ENCODE results near the gene CYP3A7.
"Not testable (repeated sequence)": the region's sequence is repeated elsewhere in the genome, so short reads cannot be mapped to it uniquely, and the experiment has no call there.

The CYP3A7 gene

DNA sequence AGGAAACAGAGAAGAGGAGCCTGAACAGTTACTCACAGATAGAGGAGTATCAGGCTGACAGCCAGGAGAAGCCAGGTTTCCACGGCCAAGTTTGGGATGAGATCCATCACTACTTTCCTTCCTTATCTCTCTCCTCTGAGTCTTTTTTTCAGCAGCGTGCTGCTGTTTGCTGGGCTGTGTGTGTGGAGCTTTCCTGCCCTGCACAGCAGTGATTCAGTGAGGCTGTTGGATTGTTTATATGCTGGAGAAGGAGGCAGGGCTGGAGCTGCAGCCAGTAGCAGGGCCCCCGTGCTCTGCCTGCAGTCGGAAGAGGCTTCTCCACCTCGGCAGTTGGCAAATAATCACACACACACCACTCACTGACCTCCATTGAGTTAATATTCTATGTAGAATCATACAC, at the start of gene CYP3A7:
Gene CYP3A7, minus strand, starts transcription at position 210 of the 400 bp plus-strand sequence. Its CDS starts 103 bp downstream, at position 107.
- no peak for DNase-seq (ENCODE audit: extremely low read depth in 1 of 2, low read depth in 1 of 2)

- DNase-seq (ENCODE audit: extremely low read depth in 1 of 2, low read depth in 1 of 2) = no peak
Measured at GRCh38 chr7:99784007-99784406, 49.0 kb upstream of the CYP3A7 start, which contains the start of gene CYP3A4. TSS of gene CYP3A4 (minus strand) at chr7:99784184. CDS start at chr7:99784081, 103 bp downstream.

- DNase-seq (ENCODE audit: extremely low read depth in 1 of 2, low read depth in 1 of 2) = no peak
Measured at GRCh38 chr7:99782012-99782953, 47.3 kb upstream of the CYP3A7 start.

DNA sequence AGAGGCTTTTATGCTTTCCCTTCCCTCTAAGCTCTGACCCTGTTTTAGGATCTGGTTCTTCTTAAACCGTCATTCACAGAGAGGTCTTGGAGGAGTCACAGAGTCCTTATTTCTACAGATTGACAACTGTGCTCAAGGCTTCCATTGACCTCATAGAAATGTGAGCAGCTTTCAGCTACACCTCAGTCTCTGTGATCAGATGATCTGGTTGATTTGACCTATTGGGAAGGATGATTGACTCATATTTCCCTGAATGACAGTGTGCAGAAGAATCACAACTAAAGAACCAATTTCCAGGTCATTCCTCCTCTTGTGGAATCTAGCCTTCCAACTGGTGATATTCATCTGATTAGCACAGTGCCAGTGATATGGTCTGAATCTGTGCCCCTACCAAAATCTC, 45.6 kb upstream of the CYP3A7 start:
- DNase-seq (ENCODE audit: extremely low read depth in 1 of 2, low read depth in 1 of 2) = no peak

DNA sequence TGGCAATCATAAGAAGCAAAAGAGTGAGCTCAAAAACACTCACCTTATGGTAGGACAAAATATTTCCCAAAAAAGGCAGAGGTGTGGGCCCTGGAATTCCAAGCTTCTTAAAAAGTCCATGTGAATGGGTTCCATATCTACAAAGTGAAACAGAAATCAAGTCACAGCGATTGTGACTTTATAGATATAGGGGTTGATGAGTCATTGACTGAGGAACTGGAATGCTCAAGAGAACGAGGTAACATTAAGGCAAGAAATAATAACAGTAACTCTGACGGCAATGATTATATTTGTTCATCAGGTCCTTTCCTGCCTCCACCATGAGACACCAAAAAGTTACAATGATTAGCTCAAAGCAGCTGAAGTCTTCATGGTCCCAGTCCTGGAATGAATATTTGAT, 45.0 kb upstream of the CYP3A7 start:
- no peak for DNase-seq (ENCODE audit: extremely low read depth in 1 of 2, low read depth in 1 of 2)

- no peak for DNase-seq (ENCODE audit: extremely low read depth in 1 of 2, low read depth in 1 of 2)
Measured at GRCh38 chr7:99778880-99779279, 43.9 kb upstream of the CYP3A7 start.

DNA sequence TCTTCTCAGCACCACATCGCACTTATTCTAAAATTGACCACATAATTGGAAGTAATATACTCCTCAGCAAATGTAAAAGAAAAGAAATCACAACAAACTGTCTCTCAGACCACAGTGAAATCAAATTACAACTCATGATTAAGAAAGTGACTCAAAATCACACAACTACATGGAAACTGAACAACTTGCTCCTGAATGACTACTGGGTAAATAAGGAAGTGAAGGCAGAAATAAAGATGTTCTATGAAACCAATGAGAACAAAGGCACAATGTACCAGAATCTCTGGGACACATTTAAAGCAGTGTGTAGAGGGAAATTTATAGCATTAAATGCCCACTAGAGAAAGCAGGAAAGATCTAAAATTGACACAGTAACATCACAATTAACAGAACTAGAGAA, 38.4 kb upstream of the CYP3A7 start:
- not testable (repeated sequence) for DNase-seq (ENCODE audit: extremely low read depth in 1 of 2, low read depth in 1 of 2)

- no peak for DNase-seq (ENCODE audit: extremely low read depth in 1 of 2, low read depth in 1 of 2)
Measured at GRCh38 chr7:99772565-99772964, 37.6 kb upstream of the CYP3A7 start.

DNA sequence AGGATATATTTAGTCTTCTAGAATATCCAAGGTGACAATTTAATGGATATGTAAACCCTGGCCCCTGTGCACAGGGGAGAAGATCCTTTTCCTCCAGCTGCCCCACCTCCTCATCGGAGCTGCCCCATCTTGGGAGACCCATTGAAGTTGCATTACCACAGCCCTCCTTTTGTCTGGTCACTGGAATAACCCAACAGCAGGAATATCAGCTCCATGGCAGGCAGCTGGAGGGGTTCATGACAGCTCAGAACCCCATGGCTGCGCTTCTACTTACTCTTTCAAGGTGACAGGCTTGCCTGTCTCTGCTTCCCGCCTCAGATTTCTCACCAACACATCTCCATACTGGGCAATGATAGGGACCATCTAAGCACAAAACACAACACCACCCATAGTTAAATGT, 34.5 kb upstream of the CYP3A7 start:
- DNase-seq (ENCODE audit: extremely low read depth in 1 of 2, low read depth in 1 of 2) = not testable (repeated sequence)

DNA sequence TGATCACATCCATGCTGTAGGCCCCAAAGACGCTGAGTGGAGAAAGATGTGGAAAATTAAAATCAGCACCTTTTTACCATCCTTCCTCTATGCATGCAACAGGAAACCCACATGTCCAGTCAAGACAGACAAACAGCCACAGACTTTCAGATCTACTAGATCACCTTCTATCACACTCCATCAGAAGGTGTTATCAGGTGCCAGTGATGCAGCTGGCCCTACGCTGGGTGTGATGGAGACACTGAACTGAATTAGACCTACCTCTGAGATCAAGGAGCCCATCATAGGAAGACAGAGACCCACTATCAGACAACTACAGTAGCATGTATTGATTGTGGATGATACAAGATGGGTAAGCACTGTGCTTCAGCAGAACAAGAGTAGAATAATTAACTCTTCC, 33.5 kb upstream of the CYP3A7 start:
- no peak for DNase-seq (ENCODE audit: extremely low read depth in 1 of 2, low read depth in 1 of 2)

DNA sequence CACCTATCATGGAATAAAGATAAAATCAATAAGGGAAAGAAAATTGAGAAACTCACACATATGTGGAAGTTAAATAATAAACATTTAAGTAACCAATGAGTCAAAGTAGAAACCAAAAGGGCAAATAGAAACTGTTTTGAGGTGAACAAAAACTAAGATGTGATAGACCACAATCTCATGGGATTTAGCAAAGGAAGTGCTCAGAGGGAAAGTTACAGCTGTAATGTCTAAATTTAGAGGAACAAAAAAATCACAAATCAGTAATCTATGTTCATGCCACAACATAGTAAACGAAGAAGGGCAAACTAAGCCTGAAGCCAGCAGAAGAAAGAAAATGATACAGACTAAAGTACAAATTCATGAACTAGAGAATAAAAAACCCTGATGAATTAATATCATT, 32.7 kb upstream of the CYP3A7 start:
- no peak for DNase-seq (ENCODE audit: extremely low read depth in 1 of 2, low read depth in 1 of 2)

GRCh38 chr7:99766484-99767099, 31.6 kb upstream of the CYP3A7 start:
- no peak for DNase-seq (ENCODE audit: extremely low read depth in 1 of 2, low read depth in 1 of 2)

GRCh38 chr7:99764478-99764877, 29.5 kb upstream of the CYP3A7 start:
- DNase-seq (ENCODE audit: extremely low read depth in 1 of 2, low read depth in 1 of 2) = no peak

- no peak for DNase-seq (ENCODE audit: extremely low read depth in 1 of 2, low read depth in 1 of 2)
Measured at GRCh38 chr7:99762680-99763327, 27.8 kb upstream of the CYP3A7 start.

DNA sequence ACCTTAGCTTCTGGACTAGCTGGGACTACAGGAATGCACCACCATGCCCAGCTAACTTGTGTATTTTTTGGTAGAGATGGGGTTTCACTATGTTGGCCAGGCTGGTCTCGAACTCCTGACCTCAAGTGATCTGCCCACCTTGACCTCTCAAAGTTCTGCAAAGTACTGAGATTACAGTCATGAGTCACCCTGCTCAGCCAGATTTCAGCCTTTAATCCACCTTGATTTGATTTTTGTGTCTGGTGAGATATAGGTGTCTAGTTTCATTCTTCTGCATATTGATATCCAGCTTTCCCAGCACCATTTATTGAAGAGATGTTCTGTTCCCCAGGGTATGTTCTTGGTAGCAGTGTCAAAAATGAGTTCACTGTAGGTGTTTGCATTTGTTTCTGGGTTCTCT, 20.1 kb upstream of the CYP3A7 start:
- DNase-seq (ENCODE audit: extremely low read depth in 1 of 2, low read depth in 1 of 2) = no peak

- no peak for DNase-seq (ENCODE audit: extremely low read depth in 1 of 2, low read depth in 1 of 2)
Measured at GRCh38 chr7:99752356-99752755, 17.4 kb upstream of the CYP3A7 start.

DNA sequence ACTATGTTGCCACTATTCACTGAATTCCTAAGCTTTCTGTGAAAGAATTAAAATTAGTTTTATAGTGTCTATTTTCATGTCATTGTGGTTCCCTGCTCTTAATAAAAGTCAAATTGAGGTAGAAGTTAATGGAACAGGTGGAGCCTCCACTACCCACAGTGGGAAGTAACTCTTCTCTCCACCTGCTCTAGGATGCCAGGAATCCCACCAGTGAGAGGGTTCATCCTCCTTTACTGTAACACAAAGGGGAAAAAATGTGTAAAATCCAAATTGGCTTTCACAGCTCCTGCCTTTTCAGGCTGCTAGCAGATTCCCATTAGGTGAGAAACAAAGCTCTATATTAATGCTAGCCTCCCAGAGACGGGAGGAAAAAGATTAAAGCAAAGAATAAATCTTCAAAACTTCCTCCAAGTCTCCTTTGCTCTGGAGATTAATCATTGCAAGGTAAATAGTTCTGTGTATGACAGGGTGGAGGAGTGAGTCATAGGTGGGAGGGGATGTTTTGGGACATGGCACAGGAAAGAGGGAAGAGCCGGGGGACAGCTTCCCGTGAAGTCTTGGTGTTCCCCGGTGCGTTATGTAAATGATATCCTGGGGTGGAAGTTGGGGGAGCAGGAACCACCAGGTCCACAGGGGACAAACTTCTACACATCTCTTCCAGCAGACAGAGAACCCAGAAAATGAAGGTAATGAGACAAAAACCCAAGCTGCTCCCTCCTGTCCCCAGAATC, 16.5 kb upstream of the CYP3A7 start:
- not testable (repeated sequence) for DNase-seq (ENCODE audit: extremely low read depth in 1 of 2, low read depth in 1 of 2)

DNA sequence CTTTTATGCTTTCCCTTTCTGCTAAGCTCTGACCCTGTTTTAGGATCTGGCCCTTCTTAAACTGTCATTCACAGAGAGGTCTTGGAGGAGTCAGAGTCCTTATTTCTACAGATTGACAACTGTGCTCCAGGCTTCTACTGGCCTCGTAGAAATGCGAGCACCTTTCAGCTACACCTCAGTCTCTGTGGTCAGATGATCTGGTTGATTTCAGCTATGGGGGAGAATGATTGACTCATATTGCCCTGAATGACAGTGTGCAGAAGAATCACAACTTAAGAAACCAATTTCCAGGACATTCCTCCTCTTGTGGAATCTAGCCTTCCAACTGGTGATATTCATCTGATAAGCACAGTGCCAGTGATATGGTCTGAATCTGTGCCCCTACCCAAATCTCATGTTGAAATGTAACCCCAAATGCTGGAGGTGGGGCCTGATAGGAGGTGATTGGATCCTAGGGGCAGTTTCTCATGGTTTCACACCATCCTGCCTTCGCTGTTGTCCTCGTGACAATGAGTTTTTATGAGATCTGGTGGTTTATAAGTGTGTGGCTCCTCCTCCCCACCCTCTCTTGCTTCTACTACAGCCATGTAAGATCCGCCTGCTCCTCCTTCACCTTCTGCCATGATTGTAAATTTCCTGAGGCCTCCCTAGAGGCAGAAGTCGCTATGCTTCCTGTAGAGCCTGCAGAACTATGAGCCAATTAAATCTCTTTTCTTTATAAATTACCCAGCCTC, 14.0 kb upstream of the CYP3A7 start:
- no peak for DNase-seq (ENCODE audit: extremely low read depth in 1 of 2, low read depth in 1 of 2)

DNA sequence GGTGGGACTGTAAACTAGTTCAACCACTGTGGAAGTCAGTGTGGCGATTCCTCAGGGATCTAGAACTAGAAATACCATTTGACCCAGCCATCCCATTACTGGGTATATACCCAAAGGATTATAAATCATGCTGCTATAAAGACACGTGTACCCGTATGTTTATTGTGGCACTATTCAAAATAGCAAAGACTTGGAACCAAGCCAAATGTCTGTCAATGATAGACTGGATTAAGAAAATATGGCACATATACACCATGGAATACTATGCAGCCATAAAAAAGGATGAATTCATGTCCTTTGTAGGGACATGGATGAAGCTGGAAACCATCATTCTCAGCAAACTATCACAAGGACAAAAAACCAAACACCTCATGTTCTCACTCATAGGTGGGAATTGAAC, 11.9 kb upstream of the CYP3A7 start:
- not testable (repeated sequence) for DNase-seq (ENCODE audit: extremely low read depth in 1 of 2, low read depth in 1 of 2)

DNA sequence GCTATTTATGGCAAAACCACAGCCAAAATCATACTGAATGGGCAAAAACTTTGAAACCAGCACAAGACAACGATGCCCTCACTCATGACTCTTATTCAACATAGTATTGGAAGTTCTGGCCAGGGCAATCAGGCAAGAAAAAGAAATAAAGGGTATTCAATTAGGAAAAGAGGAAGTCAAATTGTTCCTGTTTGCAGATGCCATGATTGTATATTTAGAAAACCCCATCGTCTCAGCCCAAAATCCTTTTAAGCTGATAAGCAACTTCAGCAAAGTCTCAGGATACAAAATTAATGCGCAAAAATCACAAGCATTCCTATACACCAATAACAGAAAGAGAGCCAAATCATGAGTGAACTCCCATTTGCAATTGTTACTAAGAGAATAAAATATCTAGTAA, 10.4 kb upstream of the CYP3A7 start:
- not testable (repeated sequence) for DNase-seq (ENCODE audit: extremely low read depth in 1 of 2, low read depth in 1 of 2)

All from stimulated activated CD8-positive, alpha-beta memory T cell treated with anti-CD3 and anti-CD28 coated beads, Interleukin-7, amount 100 ng/mL, for 48 hours (primary cell).